Chondrocyte (in vitro differentiated cells): ENCODE results near the gene RTN4IP1. TPM values are rescaled to one million over a fixed set of nuclear protein-coding genes. Genes with fewer than 3 reads are reported as not detected.

Experiments used
- DNase-seq: peaks from one replicate; pipeline ENCODE4 v3.0.0; 2021; ENCODE audit warnings: mixed read lengths, low spot score
- H3K27ac Mint-ChIP-seq: one replicate; pipeline ENCODE4 v1.8.0; 2021; ENCODE audit warnings: mild to moderate bottlenecking, moderate library complexity, mixed read lengths; ENCODE audit not compliant: unreplicated experiment
- H3K27me3 Mint-ChIP-seq: 2 replicates; pipeline ENCODE4 v1.8.0; 2021; ENCODE audit warnings: low read depth, mixed read lengths
- H3K36me3 Mint-ChIP-seq: 2 replicates; pipeline ENCODE4 v1.8.0; 2021; ENCODE audit warnings: low read depth, mixed read lengths
- H3K4me1 Mint-ChIP-seq: 2 replicates; pipeline ENCODE4 v1.8.0; 2021; ENCODE audit warnings: low read depth, mild to moderate bottlenecking, mixed read lengths
- H3K4me3 Mint-ChIP-seq: one replicate; pipeline ENCODE4 v1.8.0; 2021; ENCODE audit warnings: mild to moderate bottlenecking, moderate library complexity, mixed read lengths; ENCODE audit not compliant: unreplicated experiment
- H3K9me3 Mint-ChIP-seq: 2 replicates; pipeline ENCODE4 v1.8.0; 2021; ENCODE audit warnings: low read depth, mixed read lengths
- CTCF ChIP-seq: fragments of 200-600 bp; sonication (generic); IDR thresholded peaks from 2 replicates; pipeline ENCODE4 v1.5.0; 2021; ENCODE audit warnings: antibody characterized with exemption, mild to moderate bottlenecking, moderate library complexity
- total RNA-seq: library from RNA; stranded (reverse); gene quantifications from 3 replicates; pipeline ENCODE4 v1.2.1, GENCODE V29; 2021

Gene RTN4IP1
- total RNA-seq, 1 donor from 2014 or later = 3.7 TPM

GRCh38 chr6:106530026-106530425 is 99.3 kb downstream of the RTN4IP1 start:
- H3K4me3 Mint-ChIP-seq = no peak overlapping the region
- H3K36me3 Mint-ChIP-seq = peaks cover 3% of the 10 kb centered on the region
- H3K27me3 Mint-ChIP-seq = no peaks in the 10 kb centered on the region
- DNase-seq = no peak
- H3K9me3 Mint-ChIP-seq = no peaks in the 10 kb centered on the region
- H3K27ac Mint-ChIP-seq = no peak overlapping the region
- TF ChIP-seq CTCF = no peak
- peaks cover 35% of the 10 kb centered on the region for H3K4me1 Mint-ChIP-seq

- peaks cover 32% of the 10 kb centered on the region for H3K4me1 Mint-ChIP-seq
Observed at GRCh38 chr6:106529438-106529837, 99.9 kb downstream of the RTN4IP1 start.

GRCh38 chr6:106528521-106528920 is 100.8 kb downstream of the RTN4IP1 start:
- no peak for DNase-seq

More at GRCh38 chr6:106529438-106529837, 99.9 kb downstream of the RTN4IP1 start:
- Mint-ChIP-seq H3K36me3 (peaks cover 3% of the 10 kb centered on the region), H3K4me3 (no peak overlapping the region), H3K27me3 (no peaks in the 10 kb centered on the region), H3K27ac (no peak overlapping the region), H3K9me3 (no peaks in the 10 kb centered on the region)
- no peak for DNase-seq
- no peak for TF ChIP-seq CTCF

GRCh38 chr6:106527979-106528378 is 101.3 kb downstream of the RTN4IP1 start:
- H3K4me1 Mint-ChIP-seq = peaks cover 28% of the 10 kb centered on the region
- H3K27ac Mint-ChIP-seq = peak overlapping the region; percentile 96
- H3K4me3 Mint-ChIP-seq = no peak overlapping the region
- no peak for TF ChIP-seq CTCF
- peaks cover 1% of the 10 kb centered on the region for H3K36me3 Mint-ChIP-seq
- H3K9me3 Mint-ChIP-seq = no peaks in the 10 kb centered on the region
- no peak for DNase-seq
- no peaks in the 10 kb centered on the region for H3K27me3 Mint-ChIP-seq

More at GRCh38 chr6:106528521-106528920, 100.8 kb downstream of the RTN4IP1 start:
- TF ChIP-seq CTCF = no peak
- H3K4me3 Mint-ChIP-seq = no peak overlapping the region
- peaks cover 28% of the 10 kb centered on the region for H3K4me1 Mint-ChIP-seq
- H3K36me3 Mint-ChIP-seq = peaks cover 3% of the 10 kb centered on the region
- H3K9me3 Mint-ChIP-seq = no peaks in the 10 kb centered on the region
- no peaks in the 10 kb centered on the region for H3K27me3 Mint-ChIP-seq
- H3K27ac Mint-ChIP-seq = peak overlapping the region; percentile 72

GRCh38 chr6:106527117-106527516 is 102.2 kb downstream of the RTN4IP1 start:
- no peak for TF ChIP-seq CTCF
- H3K36me3 Mint-ChIP-seq = no peaks in the 10 kb centered on the region
- DNase-seq = no peak
- H3K4me1 Mint-ChIP-seq = peaks cover 28% of the 10 kb centered on the region
- peak overlapping the region; percentile 2 for H3K27ac Mint-ChIP-seq
- no peaks in the 10 kb centered on the region for H3K9me3 Mint-ChIP-seq
- no peaks in the 10 kb centered on the region for H3K27me3 Mint-ChIP-seq
- H3K4me3 Mint-ChIP-seq = no peak overlapping the region
